ENCODE results near the gene SGMS1. TPM values are rescaled to one million over a fixed set of nuclear protein-coding genes. Genes with fewer than 3 reads are reported as not detected.
"Not testable (repeated sequence)": the region's sequence is repeated elsewhere in the genome, so short reads cannot be mapped to it uniquely, and the experiment has no call there.

Gene SGMS1
- total RNA-seq, 1 donor from 2014 or later: 18.6 TPM

DNA sequence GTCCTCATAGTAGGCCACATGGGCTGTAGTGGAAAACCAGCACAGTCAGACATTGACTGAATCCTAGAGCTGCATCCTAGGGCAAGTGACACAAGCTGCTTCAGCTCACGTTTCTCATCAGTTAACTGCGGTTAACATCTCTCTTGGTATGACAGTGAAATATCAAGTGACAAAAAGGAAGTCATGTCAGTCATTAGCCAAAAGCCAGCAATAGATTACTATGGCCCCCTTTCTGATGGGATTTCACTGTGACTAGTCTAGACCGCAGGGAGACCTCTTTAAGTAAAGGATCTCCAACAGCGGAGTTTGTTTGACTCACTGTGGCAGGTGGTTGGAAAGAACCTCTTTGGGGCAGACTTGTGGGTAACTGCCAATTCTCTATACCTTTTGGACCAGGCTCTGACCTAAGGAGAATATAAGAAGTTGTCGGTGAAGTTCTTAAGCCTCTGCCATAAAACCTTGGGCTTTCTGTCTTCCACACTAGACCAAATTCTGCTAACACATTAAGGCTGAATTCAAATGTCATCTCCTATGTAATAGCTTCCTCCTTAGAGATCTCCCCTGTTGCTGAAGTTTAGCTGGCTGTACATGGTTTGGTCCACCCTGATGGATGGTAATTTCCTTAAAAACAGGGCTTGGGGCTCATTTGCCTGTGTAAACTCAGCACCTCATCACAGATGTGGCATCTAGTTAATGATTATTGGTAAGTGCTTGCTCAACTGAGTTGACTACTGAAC is 115.3 kb downstream of the SGMS1 start:
- H3K36me3 Mint-ChIP-seq (ENCODE audit: low read depth): peaks cover 6% of the 10 kb centered on the region
- H3K4me1 Mint-ChIP-seq (ENCODE audit: low read depth): peaks cover 79% of the 10 kb centered on the region
- peak; percentile 37 for DNase-seq (ENCODE audit: low spot score)
- no peak overlapping the region for H3K4me3 Mint-ChIP-seq
- no peaks in the 10 kb centered on the region for H3K27me3 Mint-ChIP-seq (ENCODE audit: insufficient read depth)
- H3K9me3 Mint-ChIP-seq: no peaks in the 10 kb centered on the region
- H3K27ac Mint-ChIP-seq: no peak overlapping the region
- intact Hi-C loops (cut with micrococcal nuclease): loop anchor here (1.0 to 5.0 kb wide), 6 partner anchors 11 to 1876 kb away; no protein-coding TSS in a partner anchor

DNA sequence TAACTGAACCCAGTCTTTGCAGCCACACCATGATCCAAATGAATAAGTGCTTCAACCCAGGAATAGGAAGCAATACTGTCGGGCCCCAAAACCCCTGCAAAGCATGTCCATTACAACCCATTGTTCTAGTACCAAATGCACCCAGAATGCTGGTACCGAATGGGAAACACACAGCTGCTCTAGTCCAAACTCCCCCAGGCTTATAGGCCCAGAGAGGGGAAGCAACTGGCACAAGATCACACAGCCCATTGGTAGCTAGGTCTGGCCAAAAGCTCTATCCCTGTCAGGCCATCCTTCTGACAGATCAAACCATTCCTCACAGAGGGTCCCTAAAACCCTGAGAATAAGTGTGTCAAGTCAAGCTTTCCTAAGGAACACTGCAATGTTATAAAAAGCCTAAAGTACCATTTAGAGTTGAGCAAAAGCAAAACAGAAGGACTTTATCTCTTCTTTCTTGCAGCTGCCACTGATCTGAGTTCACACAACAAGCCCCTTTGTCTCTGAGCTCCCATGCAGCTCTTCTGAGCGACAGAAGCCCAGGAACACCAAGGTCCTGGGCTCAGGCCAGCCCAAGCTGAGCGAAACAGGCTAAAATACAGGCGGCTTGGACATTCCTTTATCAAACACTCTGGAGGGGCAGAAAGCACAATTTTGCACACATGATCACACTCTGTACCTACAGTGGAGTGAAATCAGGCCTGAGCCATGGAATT is 116.7 kb downstream of the SGMS1 start:
- Mint-ChIP-seq H3K9me3 (no peaks in the 10 kb centered on the region), H3K4me3 (no peak overlapping the region), H3K36me3 (ENCODE audit: low read depth) (peaks cover 6% of the 10 kb centered on the region), H3K27me3 (ENCODE audit: insufficient read depth) (no peaks in the 10 kb centered on the region), H3K4me1 (ENCODE audit: low read depth) (peaks cover 78% of the 10 kb centered on the region), H3K27ac (no peak overlapping the region)
- DNase-seq (ENCODE audit: low spot score): no peak
- intact Hi-C loops (cut with micrococcal nuclease): loop anchor here (5.0 kb wide), 1 partner anchor 1875 kb away; no protein-coding TSS in a partner anchor

DNA sequence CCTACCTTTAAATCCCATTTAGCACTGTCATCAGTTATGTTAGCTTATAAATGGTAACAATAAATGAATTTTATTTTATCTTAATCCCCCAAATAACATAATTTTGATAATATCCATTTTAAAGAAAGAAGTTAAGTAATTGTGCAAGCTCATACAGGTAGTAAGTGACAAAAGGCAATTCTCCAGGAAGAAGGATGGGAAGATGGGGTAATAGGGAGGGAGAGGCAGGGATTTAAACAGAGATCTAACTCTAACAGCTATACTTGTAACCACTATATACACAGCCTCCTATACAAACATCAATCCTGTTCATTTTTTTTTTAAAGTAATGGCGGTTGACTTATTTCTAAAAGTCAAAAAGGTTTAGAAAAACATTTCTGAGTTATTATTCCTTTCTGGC is 119.4 kb downstream of the SGMS1 start:
- Mint-ChIP-seq H3K36me3 (ENCODE audit: low read depth) (peaks cover 11% of the 10 kb centered on the region), H3K27me3 (ENCODE audit: insufficient read depth) (no peaks in the 10 kb centered on the region), H3K9me3 (no peaks in the 10 kb centered on the region), H3K4me3 (no peak overlapping the region), H3K4me1 (ENCODE audit: low read depth) (peaks cover 69% of the 10 kb centered on the region), H3K27ac (no peak overlapping the region)
- intact Hi-C loops (cut with micrococcal nuclease): loop anchor here (5.0 kb wide), 1 partner anchor 37 kb away; no protein-coding TSS in a partner anchor
- DNase-seq (ENCODE audit: low spot score): no peak

DNA sequence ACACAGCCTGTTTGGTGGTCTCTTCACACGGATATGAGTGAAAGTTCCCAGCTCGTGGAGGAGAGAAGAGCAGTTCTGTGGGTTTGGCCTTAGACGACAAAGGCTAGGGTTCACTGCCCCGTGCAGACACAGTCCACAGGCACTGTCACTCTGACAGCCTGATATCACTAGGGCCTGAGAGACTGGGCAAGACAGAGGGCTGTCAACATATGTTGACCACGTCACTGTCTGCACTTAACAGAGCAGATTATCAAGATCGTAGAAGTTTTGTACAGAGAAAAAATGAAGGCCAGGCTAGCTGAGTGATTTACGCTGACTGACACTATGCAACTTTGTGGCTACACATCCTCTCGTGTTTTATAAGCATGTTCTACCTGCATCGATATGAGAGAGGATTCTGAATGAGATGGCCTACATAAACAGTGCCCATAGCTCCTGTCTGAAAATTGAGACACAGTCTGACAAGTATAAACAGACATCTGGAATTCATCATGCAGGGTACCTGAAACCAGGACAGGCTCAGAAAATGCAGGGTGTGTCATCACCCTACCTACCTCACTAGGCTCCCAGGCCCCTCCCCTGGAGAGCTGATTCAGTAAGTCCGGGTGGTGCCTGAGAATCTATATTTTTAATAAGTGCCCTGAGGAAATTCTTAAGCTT is 120.0 kb downstream of the SGMS1 start:
- H3K4me1 Mint-ChIP-seq (ENCODE audit: low read depth): peaks cover 64% of the 10 kb centered on the region
- no peak for DNase-seq (ENCODE audit: low spot score)
- H3K4me3 Mint-ChIP-seq: no peak overlapping the region
- H3K9me3 Mint-ChIP-seq: no peaks in the 10 kb centered on the region
- peaks cover 11% of the 10 kb centered on the region for H3K36me3 Mint-ChIP-seq (ENCODE audit: low read depth)
- H3K27ac Mint-ChIP-seq: no peak overlapping the region
- no peaks in the 10 kb centered on the region for H3K27me3 Mint-ChIP-seq (ENCODE audit: insufficient read depth)
- intact Hi-C loops (cut with micrococcal nuclease): loop anchor here (5.0 kb wide), 1 partner anchor 36 kb away; no protein-coding TSS in a partner anchor

DNA sequence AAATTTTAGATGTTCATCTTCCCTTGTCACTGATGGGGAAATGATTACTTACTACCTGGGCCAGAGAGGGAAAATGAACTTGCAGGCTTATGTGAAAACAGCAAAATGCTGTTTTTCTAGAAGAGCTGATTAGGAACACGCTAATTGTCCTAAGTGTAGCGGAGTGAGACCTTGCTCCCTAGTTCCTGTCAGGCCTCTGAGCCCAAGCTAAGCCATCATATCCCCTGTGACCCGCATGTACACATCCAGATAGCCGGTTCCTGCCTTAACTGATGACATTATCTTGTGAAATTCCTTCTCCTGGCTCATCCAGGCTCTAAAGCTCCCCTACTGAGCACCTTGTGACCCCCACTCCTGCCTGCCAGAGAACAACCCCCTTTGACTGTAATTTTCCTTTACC is 120.6 kb downstream of the SGMS1 start:
- DNase-seq (ENCODE audit: low spot score); H3K9me3 Mint-ChIP-seq; H3K4me3 Mint-ChIP-seq; H3K27me3 Mint-ChIP-seq (ENCODE audit: insufficient read depth); H3K27ac Mint-ChIP-seq: not testable (repeated sequence)
- peaks cover 65% of the 10 kb centered on the region for H3K4me1 Mint-ChIP-seq (ENCODE audit: low read depth)
- peaks cover 11% of the 10 kb centered on the region for H3K36me3 Mint-ChIP-seq (ENCODE audit: low read depth)
- intact Hi-C loops (cut with micrococcal nuclease): loop anchor here (5.0 kb wide), 1 partner anchor 36 kb away; no protein-coding TSS in a partner anchor

DNA sequence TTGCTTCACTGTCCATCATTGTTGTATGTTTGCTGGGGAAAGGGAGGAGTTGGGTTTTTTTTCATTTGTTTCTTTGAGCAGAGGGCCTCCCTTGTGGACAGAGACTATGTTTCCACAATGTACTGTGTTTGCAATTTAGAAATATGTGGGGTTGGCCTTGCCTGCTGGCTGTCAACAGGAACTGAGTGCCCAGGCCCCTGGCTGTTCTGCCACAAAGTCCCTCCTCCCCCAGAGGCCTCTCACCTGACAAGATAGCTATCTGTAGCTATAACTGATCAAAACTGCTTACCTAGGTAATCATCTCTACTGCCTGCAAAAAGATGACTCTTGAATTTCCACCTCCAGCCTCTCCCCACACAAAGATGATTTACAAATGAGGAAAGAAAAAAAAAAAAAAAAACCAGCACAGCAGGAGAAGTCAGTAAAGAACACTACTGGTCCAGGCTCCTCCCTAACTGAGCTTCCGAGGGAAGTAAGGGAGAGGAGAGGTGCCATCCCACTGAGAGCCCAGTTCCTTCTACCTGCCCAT is 121.8 kb downstream of the SGMS1 start:
- Mint-ChIP-seq H3K9me3 (no peaks in the 10 kb centered on the region), H3K4me1 (ENCODE audit: low read depth) (peaks cover 67% of the 10 kb centered on the region), H3K4me3 (peak overlapping the region; percentile 45), H3K27ac (peak overlapping the region; percentile 89), H3K36me3 (ENCODE audit: low read depth) (peaks cover 11% of the 10 kb centered on the region), H3K27me3 (ENCODE audit: insufficient read depth) (no peaks in the 10 kb centered on the region)
- no peak for DNase-seq (ENCODE audit: low spot score)
- intact Hi-C loops (cut with micrococcal nuclease): loop anchor here (1.0 to 5.0 kb wide), 3 partner anchors 11 to 36 kb away; no protein-coding TSS in a partner anchor

DNA sequence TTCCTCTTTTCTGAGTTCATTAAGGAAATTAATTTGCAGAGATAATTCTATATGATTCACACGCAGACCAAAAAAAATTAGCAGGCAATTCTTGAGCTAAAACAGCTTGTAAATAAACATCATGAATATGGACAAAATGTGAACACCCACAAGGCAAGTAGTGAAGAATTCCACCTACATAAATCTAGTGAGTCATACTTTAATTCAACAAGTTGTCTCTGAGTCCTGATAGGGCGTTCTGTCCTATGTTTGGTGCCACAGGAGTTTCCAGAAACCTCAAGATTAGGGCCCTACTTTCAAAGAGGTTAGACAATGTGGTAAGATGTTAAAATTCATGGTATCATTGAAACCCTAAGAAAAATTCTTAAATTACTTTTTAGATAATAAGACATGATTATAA is 122.3 kb downstream of the SGMS1 start:
- Mint-ChIP-seq H3K27me3 (ENCODE audit: insufficient read depth) (no peaks in the 10 kb centered on the region), H3K36me3 (ENCODE audit: low read depth) (peaks cover 11% of the 10 kb centered on the region), H3K4me1 (ENCODE audit: low read depth) (peaks cover 69% of the 10 kb centered on the region), H3K27ac (peak overlapping the region; percentile 62), H3K9me3 (no peaks in the 10 kb centered on the region), H3K4me3 (no peak overlapping the region)
- intact Hi-C loops (cut with micrococcal nuclease): loop anchor here (1.0 to 5.0 kb wide), 2 partner anchors 34 to 37 kb away; no protein-coding TSS in a partner anchor
- no peak for DNase-seq (ENCODE audit: low spot score)

DNA sequence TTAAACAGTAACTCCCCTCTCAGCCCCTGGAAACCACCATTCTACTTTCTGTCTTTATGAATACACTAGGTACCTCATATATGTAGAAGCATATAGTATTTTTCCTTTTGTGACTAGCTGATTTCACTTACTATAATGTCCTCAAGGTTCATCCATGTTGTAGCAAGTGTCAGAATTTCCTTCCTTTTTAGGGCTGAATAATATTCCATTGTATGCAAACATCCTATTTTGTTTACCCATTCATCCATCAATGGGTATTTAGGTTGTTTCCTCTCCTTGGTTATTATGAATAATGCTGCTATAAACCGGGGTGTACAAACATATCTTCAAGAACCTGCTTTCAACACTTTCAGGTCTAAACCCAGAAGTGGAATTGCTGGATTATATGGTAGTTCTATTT is 125.3 kb downstream of the SGMS1 start:
- no peak for DNase-seq (ENCODE audit: low spot score)
- intact Hi-C loops (cut with micrococcal nuclease): no loop called here
- Mint-ChIP-seq H3K4me1 (ENCODE audit: low read depth) (peaks cover 59% of the 10 kb centered on the region), H3K4me3 (no peak overlapping the region), H3K27me3 (ENCODE audit: insufficient read depth) (no peaks in the 10 kb centered on the region), H3K27ac (peak overlapping the region; percentile 40), H3K36me3 (ENCODE audit: low read depth) (peaks cover 8% of the 10 kb centered on the region), H3K9me3 (peaks cover 1% of the 10 kb centered on the region)

DNA sequence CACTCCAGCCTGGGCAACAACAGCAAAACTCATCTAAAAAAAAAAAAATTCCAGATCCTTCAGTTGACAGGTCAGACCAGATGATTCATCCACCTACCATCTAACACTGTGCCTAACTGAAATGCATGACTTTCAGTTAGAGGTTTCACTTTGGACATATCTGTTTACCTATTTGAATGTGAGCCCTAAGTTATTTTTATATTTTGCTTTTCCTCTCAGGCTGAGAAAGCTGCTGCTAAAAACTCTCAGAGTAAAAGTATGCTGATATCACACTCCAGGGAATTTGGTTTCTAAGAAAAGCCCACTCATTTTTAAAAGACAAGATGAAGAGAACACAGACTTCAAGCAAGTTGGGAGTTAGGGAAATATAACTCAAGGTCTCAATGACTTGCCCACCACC is 126.0 kb downstream of the SGMS1 start:
- intact Hi-C loops (cut with micrococcal nuclease): loop anchor here (1.0 to 2.0 kb wide), 5 partner anchors 11 to 77 kb away; no protein-coding TSS in a partner anchor
- peak overlapping the region; percentile 82 for H3K27ac Mint-ChIP-seq
- peaks cover 11% of the 10 kb centered on the region for H3K36me3 Mint-ChIP-seq (ENCODE audit: low read depth)
- peaks cover 8% of the 10 kb centered on the region for H3K9me3 Mint-ChIP-seq
- H3K4me1 Mint-ChIP-seq (ENCODE audit: low read depth): peaks cover 54% of the 10 kb centered on the region
- H3K4me3 Mint-ChIP-seq: peak overlapping the region; percentile 45
- no peak for DNase-seq (ENCODE audit: low spot score)
- H3K27me3 Mint-ChIP-seq (ENCODE audit: insufficient read depth): no peaks in the 10 kb centered on the region

DNA sequence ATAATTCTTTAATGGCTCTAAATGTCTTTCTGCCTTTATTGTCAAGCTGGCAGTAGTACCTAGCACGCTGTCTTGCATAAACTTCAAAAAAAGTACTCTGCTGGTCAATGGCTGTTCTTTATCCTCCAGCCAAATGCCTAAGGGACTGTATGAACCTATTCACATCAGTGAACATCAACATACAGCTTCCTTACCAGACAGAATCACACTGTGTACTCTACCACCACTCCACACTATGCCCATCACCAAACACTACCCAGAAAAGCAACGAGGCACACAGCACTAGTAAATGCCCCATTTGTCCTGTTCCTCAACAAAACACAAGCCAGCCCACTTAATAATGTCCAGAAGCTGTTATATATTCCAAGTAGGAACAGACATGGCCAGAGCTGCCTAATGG is 127.5 kb downstream of the SGMS1 start:
- Mint-ChIP-seq H3K27me3 (ENCODE audit: insufficient read depth) (no peaks in the 10 kb centered on the region), H3K4me3 (no peak overlapping the region), H3K4me1 (ENCODE audit: low read depth) (peaks cover 39% of the 10 kb centered on the region), H3K9me3 (peaks cover 13% of the 10 kb centered on the region), H3K36me3 (ENCODE audit: low read depth) (peaks cover 17% of the 10 kb centered on the region), H3K27ac (no peak overlapping the region)
- intact Hi-C loops (cut with micrococcal nuclease): loop anchor here (2.0 kb wide), 1 partner anchor 75 kb away; no protein-coding TSS in a partner anchor
- DNase-seq (ENCODE audit: low spot score): no peak

DNA sequence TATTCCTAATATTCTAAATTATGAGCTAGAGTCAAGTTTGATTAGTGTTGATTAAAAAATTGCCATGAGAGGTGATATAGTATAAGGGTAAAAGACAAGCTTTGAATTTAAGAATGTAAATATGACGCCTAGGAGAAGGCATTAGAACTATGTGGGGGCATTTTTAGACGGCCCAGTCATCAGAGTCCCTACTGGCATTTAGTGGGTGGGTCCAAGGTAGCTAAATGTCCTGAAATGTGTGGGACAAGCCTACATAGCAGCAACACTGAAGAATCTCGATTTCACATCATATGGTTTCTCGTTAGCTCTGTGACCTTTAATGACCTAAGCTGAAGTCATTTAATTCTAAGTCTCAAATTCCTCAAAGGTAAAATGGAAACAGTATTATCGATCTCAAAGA is 133.5 kb downstream of the SGMS1 start:
- Mint-ChIP-seq H3K27me3 (ENCODE audit: insufficient read depth) (no peaks in the 10 kb centered on the region), H3K36me3 (ENCODE audit: low read depth) (peaks cover 20% of the 10 kb centered on the region), H3K4me3 (no peak overlapping the region), H3K9me3 (peaks cover 25% of the 10 kb centered on the region), H3K4me1 (ENCODE audit: low read depth) (peaks cover 6% of the 10 kb centered on the region), H3K27ac (no peak overlapping the region)
- intact Hi-C loops (cut with micrococcal nuclease): no loop called here
- no peak for DNase-seq (ENCODE audit: low spot score)

DNA sequence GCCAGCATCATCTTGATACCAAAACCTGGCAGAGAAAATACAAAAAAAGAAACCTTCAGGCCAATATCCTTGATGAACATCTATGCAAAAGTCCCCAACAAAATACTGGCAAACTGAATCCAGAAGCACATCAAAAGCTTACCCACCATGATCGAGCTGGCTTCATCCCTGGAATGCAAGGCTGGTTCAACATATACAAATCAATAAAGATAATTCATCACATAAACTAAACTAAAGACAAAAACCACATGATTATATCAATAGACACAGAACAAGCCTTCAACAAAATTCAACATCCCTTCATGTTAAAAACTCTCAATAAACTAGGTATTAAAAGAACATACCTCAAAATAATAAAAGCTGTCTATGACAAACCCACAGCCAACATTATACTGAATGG is 139.2 kb downstream of the SGMS1 start:
- not testable (repeated sequence) for DNase-seq (ENCODE audit: low spot score); H3K27me3 Mint-ChIP-seq (ENCODE audit: insufficient read depth); H3K27ac Mint-ChIP-seq

More for the DNA sequence above, 139.2 kb downstream of the SGMS1 start:
- Mint-ChIP-seq H3K9me3 (peaks cover 38% of the 10 kb centered on the region), H3K36me3 (ENCODE audit: low read depth) (peaks cover 19% of the 10 kb centered on the region)
- H3K4me3 Mint-ChIP-seq; intact Hi-C loops (cut with micrococcal nuclease); H3K4me1 Mint-ChIP-seq (ENCODE audit: low read depth): not testable (repeated sequence)

All from activated T-helper 1 cell treated with anti-CD3 and anti-CD28 coated beads, Interleukin-12 subunit alpha, Interleukin-12 subunit beta, Interleukin-2, Interleukin-4 antibody, amounts not matched to agents 30 ng/mL and 10 ng/mL and 1 ng/mL, durations not matched to agents 14 hours and 24 hours and 36 hours (primary cell).